Measurements from ENCODE around the gene POLE. TPM values are rescaled to one million over a fixed set of nuclear protein-coding genes. Genes with fewer than 3 reads are reported as not detected.

Gene POLE
- total RNA-seq, 2 donors from 2014 or later: 34.5 to 96.1 TPM

DNA sequence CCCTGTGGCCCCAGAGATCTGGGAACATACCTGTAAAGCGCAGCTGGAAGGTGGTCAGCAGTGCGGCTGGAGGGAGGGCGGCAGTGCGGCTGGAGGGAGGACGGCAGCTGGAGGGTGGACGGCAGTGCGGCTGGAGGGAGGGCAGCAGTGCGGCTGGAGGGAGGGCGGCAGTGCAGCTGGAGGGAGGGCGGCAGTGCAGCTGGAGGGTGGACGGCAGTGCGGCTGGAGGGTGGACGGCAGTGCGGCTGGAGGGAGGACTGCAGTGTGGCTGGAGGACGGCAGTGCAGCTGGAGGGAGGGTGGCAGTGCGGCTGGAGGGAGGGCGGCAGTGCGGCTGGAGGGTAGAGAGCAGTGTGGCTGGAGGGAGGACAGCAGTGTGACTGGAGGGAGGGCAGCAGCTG, 100.2 kb downstream of the POLE start:
- Histone ChIP-seq H3K9me3 (no peaks in the 10 kb centered on the region), H3K4me3 (no peak overlapping the region), H3K36me3 (no peaks in the 10 kb centered on the region), H3K27ac (no peak overlapping the region), H3K4me1 (no peaks in the 10 kb centered on the region), H3K27me3 (no peaks in the 10 kb centered on the region), H3K9ac (ENCODE audit: low read depth in 2 of 2, low read length in 2 of 2) (no peak overlapping the region)
- no peak for DNase-seq
- intact Hi-C loops (cut with DNase I): no loop called here
- TF ChIP-seq, protein P1, sequence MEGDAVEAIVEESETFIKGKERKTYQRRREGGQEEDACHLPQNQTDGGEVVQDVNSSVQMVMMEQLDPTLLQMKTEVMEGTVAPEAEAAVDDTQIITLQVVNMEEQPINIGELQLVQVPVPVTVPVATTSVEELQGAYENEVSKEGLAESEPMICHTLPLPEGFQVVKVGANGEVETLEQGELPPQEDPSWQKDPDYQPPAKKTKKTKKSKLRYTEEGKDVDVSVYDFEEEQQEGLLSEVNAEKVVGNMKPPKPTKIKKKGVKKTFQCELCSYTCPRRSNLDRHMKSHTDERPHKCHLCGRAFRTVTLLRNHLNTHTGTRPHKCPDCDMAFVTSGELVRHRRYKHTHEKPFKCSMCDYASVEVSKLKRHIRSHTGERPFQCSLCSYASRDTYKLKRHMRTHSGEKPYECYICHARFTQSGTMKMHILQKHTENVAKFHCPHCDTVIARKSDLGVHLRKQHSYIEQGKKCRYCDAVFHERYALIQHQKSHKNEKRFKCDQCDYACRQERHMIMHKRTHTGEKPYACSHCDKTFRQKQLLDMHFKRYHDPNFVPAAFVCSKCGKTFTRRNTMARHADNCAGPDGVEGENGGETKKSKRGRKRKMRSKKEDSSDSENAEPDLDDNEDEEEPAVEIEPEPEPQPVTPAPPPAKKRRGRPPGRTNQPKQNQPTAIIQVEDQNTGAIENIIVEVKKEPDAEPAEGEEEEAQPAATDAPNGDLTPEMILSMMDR (IDR thresholded peaks at IDR 0.05): no peak

DNA sequence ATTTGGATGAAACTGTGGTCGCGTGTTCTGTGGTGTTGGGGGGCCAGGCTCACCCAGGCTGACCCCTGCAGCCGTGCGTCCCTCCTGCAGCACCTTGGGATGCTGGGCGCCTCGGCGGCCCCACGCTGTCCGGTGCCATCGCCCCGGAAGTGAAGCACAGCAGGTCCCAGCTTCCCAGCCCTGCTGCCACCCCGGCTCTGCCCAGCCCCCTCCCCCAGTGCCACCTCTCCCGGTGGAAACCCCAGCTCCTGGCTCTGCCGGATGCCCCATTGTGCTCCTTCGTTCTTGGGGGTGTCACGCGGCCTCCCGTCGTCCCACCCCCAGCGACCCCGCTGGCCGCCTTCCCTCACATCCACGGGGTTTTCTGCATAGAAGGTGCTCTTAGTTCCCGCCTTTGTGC, 102.0 kb downstream of the POLE start:
- no peaks in the 10 kb centered on the region for H3K4me1 ChIP-seq
- no peak overlapping the region for H3K27ac ChIP-seq
- intact Hi-C loops (cut with DNase I): no loop called here
- TF ChIP-seq, protein P1 (IDR thresholded peaks at IDR 0.05): no peak
- no peaks in the 10 kb centered on the region for H3K9me3 ChIP-seq
- no peak overlapping the region for H3K9ac ChIP-seq (ENCODE audit: low read depth in 2 of 2, low read length in 2 of 2)
- no peaks in the 10 kb centered on the region for H3K36me3 ChIP-seq
- H3K4me3 ChIP-seq: no peak overlapping the region
- DNase-seq: no peak
- H3K27me3 ChIP-seq: no peaks in the 10 kb centered on the region

GRCh38 chr12:132584429-132584828, 102.7 kb downstream of the POLE start:
- TF ChIP-seq, protein P1 (IDR thresholded peaks at IDR 0.05): no peak
- no peak overlapping the region for H3K4me3 ChIP-seq
- H3K9me3 ChIP-seq: no peaks in the 10 kb centered on the region
- H3K9ac ChIP-seq (ENCODE audit: low read depth in 2 of 2, low read length in 2 of 2): no peak overlapping the region
- no peak overlapping the region for H3K27ac ChIP-seq
- intact Hi-C loops (cut with DNase I): no loop called here
- DNase-seq: no peak
- no peaks in the 10 kb centered on the region for H3K27me3 ChIP-seq
- no peaks in the 10 kb centered on the region for H3K4me1 ChIP-seq
- no peaks in the 10 kb centered on the region for H3K36me3 ChIP-seq

- H3K4me1 ChIP-seq: no peaks in the 10 kb centered on the region
- no peaks in the 10 kb centered on the region for H3K27me3 ChIP-seq
- TF ChIP-seq, protein P1 (IDR thresholded peaks at IDR 0.05): no peak
- H3K9ac ChIP-seq (ENCODE audit: low read depth in 2 of 2, low read length in 2 of 2): no peak overlapping the region
- H3K36me3 ChIP-seq: no peaks in the 10 kb centered on the region
- H3K27ac ChIP-seq: no peak overlapping the region
- no peak overlapping the region for H3K4me3 ChIP-seq
- DNase-seq: no peak
- no peaks in the 10 kb centered on the region for H3K9me3 ChIP-seq
- intact Hi-C loops (cut with DNase I): no loop called here
These were observed 103.4 kb downstream of the POLE start for GRCh38 chr12:132583736-132584135.

DNA sequence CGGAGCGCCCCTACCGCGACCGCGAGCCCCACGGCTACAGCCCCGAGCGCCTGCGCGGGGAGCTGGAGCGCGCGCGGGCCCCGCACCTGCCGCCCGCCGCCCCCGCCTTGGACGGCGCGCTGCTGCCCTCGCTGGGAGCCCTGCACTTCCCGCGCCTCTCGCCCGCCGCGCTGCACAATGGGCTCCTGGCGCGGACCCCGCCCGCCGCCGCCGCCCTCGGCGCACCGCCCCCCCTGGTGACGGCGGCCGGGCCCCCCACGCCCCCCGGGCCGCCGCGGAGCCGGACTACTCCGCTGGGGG, 103.8 kb downstream of the POLE start:
- Histone ChIP-seq H3K4me1 (no peaks in the 10 kb centered on the region), H3K27ac (no peak overlapping the region)

More for the DNA sequence above, 103.8 kb downstream of the POLE start:
- Histone ChIP-seq H3K9me3 (no peaks in the 10 kb centered on the region), H3K36me3 (no peaks in the 10 kb centered on the region), H3K27me3 (no peaks in the 10 kb centered on the region), H3K4me3 (no peak overlapping the region), H3K9ac (ENCODE audit: low read depth in 2 of 2, low read length in 2 of 2) (no peak overlapping the region)
- intact Hi-C loops (cut with DNase I): no loop called here
- DNase-seq: no peak
- TF ChIP-seq, protein P1 (IDR thresholded peaks at IDR 0.05): no peak

All from colonic mucosa (tissue), 4 donors.